HCT116 (cell line): ENCODE data around the gene IL18R1. TPM values are rescaled to one million over a fixed set of nuclear protein-coding genes. Genes with fewer than 3 reads are reported as not detected.
"Not testable (repeated sequence)": the region's sequence is repeated elsewhere in the genome, so short reads cannot be mapped to it uniquely, and the experiment has no call there.

Experiments
- ATAC-seq: fragments of 200-7000 bp; cut with Tn5 transposase; 2 replicates; pipeline ENCODE4 v1.9.1; 2020; ENCODE audit warnings: mild to moderate bottlenecking, moderate library complexity
- BruUV-seq: library from RNA; stranded (reverse); fragments of 400-500 nt; replicated peaks from 2 replicates; lab custom pipeline; 2021; lab: Mats Ljungman, UMichigan
- CTCF ChIA-PET: fragments of 300-600 bp; sonication (Branson Sonifier 250); formaldehyde crosslinking; loops from one replicate; lab custom pipeline; 2021; ENCODE audit warnings: antibody characterized with exemption; lab: Charles Lee
- POLR2A ChIA-PET: fragments of 300-600, 350-600 bp; sonication (Branson Sonifier 250); formaldehyde crosslinking; loops from one replicate; lab custom pipeline; 2021; ENCODE audit warnings: antibody characterized with exemption; lab: Charles Lee
- RAD21 ChIA-PET, 2 experiments: fragments of 300-600 bp; sonication (Branson Sonifier 250); formaldehyde crosslinking; loops; one replicate each; lab custom pipeline; 2023; ENCODE audit warnings: low total read pairs in 2 of 2; ENCODE audit not compliant: uncharacterized antibody in 2 of 2, unreplicated experiment in 2 of 2, low non-redundant PET in 1 of 2; lab: Charles Lee
- DNase-seq: peaks from one replicate; pipeline ENCODE4 v3.0.0-alpha.2; 2010; ENCODE audit warnings: low read depth, low spot score
- H2AFZ ChIP-seq: fragments of 200-600 bp; shearing (Covaris generic), sonication (generic); 2 replicates; pipeline ENCODE4 v1.6.1; 2017; ENCODE audit warnings: low read depth, mixed run types, mixed read lengths, antibody characterized with exemption, low read length; ENCODE audit not compliant: poor library complexity, severe bottlenecking
- H3K27ac ChIP-seq: 2 replicates; pipeline ENCODE4 v1.5.1; 2012; ENCODE audit warnings: low read depth, low read length
- H3K27me3 ChIP-seq: fragments of 200-600 bp; sonication (generic); 2 replicates; pipeline ENCODE4 v1.6.1; 2016; ENCODE audit warnings: mixed run types, low read length, mixed read lengths; ENCODE audit not compliant: insufficient read depth
- H3K36me3 ChIP-seq, 2 experiments: fragments of 200-500 bp in 1 of 2; fragments of 200-600 bp in 1 of 2; sonication (Bioruptor generic) in 1 of 2; sonication (generic) in 1 of 2; 2 replicates each; pipeline versions ENCODE4 v1.5.1 to v1.6.1; 2014 to 2016; ENCODE audit warnings: low read length in 2 of 2, inconsistent platforms in 1 of 2, mixed read lengths in 1 of 2, mixed run types in 1 of 2; ENCODE audit not compliant: insufficient read depth in 2 of 2, control insufficient read depth in 1 of 2
- H3K4me1 ChIP-seq, 2 experiments: fragments of 200-600 bp in 1 of 2; sonication (generic) in 1 of 2; 2 replicates each; pipeline versions ENCODE4 v1.5.1 to v1.6.1; 2012 to 2017; ENCODE audit warnings: low read length in 2 of 2, inconsistent platforms in 1 of 2, mild to moderate bottlenecking in 1 of 2, mixed read lengths in 1 of 2, mixed run types in 1 of 2, moderate library complexity in 1 of 2; ENCODE audit not compliant: insufficient read depth in 2 of 2, control insufficient read depth in 1 of 2
- H3K4me2 ChIP-seq: fragments of 200-600 bp; sonication (generic); 2 replicates; pipeline ENCODE4 v1.6.1; 2017; ENCODE audit warnings: mixed run types, low read length, mixed read lengths
- H3K4me3 ChIP-seq, 2 experiments: fragments of 200-600 bp in 1 of 2; sonication (generic) in 1 of 2; replicated peaks in 1 of 2; 2 replicates each; pipeline ENCODE4 v1.5.1; 2011 to 2016; ENCODE audit warnings: low read length in 2 of 2, control low read depth in 1 of 2, low read depth in 1 of 2, mild to moderate bottlenecking in 1 of 2, mixed read lengths in 1 of 2, mixed run types in 1 of 2
- H3K79me2 ChIP-seq: fragments of 200-600 bp; sonication (generic); 2 replicates; pipeline ENCODE4 v1.6.1; 2017; ENCODE audit warnings: mild to moderate bottlenecking, mixed run types, low read length, moderate library complexity, mixed read lengths; ENCODE audit not compliant: insufficient read depth
- H3K9ac ChIP-seq: fragments of 200-600 bp; sonication (generic); 2 replicates; pipeline ENCODE4 v1.6.1; 2016; ENCODE audit warnings: low read length, mixed read lengths
- H3K9me2 ChIP-seq: fragments of 200-600 bp; sonication (generic), shearing (Covaris generic); 2 replicates; pipeline ENCODE4 v1.6.1; 2017; ENCODE audit warnings: mixed run types, mild to moderate bottlenecking, moderate library complexity; ENCODE audit not compliant: insufficient read depth
- H3K9me3 ChIP-seq, 2 experiments: fragments of 200-500 bp in 1 of 2; fragments of 200-600 bp in 1 of 2; sonication (Bioruptor generic) in 1 of 2; sonication (generic) in 1 of 2; 2 replicates each; pipeline ENCODE4 v1.6.1; 2014 to 2017; ENCODE audit warnings: low read length in 2 of 2, mixed read lengths in 2 of 2, inconsistent platforms in 1 of 2, low read depth in 1 of 2, mild to moderate bottlenecking in 1 of 2, mixed run types in 1 of 2, moderate library complexity in 1 of 2; ENCODE audit not compliant: control insufficient read depth in 1 of 2, insufficient read depth in 1 of 2
- H4K20me1 ChIP-seq: fragments of 200-600 bp; sonication (generic), shearing (Covaris generic); 2 replicates; pipeline ENCODE4 v1.6.1; 2017; ENCODE audit warnings: mixed run types, mild to moderate bottlenecking, moderate library complexity; ENCODE audit not compliant: insufficient read depth
- POLR2AphosphoS5 ChIP-seq: IDR thresholded peaks from 2 replicates; pipeline ENCODE4 v1.6.1; 2011; ENCODE audit warnings: mild to moderate bottlenecking, low read depth, low read length, moderate library complexity
- REST ChIP-seq: IDR thresholded peaks from 2 replicates; pipeline ENCODE4 v1.6.1; 2012; ENCODE audit warnings: low read depth
- SIN3A ChIP-seq: IDR thresholded peaks from 2 replicates; pipeline ENCODE4 v1.6.1; 2012; ENCODE audit warnings: low read depth
- ZBTB33 ChIP-seq: IDR thresholded peaks from 2 replicates; pipeline ENCODE4 v1.6.1; 2011; ENCODE audit warnings: mild to moderate bottlenecking, low read length, moderate library complexity; ENCODE audit not compliant: insufficient replicate concordance; ENCODE audit errors: extremely low read depth
- intact Hi-C: fragments of 100-400 bp; cut with micrococcal nuclease; formaldehyde crosslinking; loops from 2 replicates; pipeline ENCODE4 v1.10.0; 2022
- total RNA-seq: library from RNA; stranded (reverse); gene quantifications from one replicate; pipeline ENCODE4 v1.2.1, GENCODE V29; 2021; ENCODE audit not compliant: unreplicated experiment

Gene IL18R1
- total RNA-seq, 1 experiment from 2014 or later: 1.5 TPM

DNA sequence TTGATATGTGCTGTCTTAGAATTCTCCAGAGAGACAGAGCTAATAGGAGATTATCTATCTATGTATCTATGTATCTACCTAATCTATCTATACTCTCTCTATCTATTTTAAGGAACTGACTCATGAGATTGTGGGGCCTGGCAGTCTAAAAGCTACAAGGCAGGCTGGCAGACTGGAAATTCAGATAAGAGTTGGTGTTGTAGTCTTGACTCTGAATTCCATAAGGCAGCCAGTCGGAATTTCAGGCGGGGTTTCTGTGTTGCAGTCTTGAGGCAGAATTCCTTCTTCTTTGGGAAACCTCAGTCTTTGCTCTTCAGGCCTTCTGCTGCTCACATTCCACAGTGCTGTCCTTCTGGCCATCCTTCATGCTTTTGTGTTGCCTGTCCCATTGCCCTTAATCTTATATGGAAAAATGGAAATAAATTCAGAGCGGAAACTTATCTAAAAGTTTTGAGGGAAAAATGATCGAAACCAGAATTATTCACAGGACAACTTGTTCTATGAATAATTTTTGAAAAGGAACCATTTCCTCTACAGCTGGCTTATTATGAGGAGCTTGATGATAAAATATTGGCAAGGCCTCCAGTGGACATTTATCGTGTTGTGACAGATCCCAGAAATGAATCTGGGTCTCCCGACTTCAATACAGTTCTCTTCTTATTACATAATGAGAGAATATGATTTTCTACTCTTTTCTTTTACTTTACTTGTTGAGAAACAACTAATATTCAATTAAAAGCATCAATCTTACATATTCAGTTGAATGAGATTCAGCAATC is 33.5 kb upstream of the IL18R1 start:
- TF ChIP-seq REST (no peak), ZBTB33 (no peak), POLR2AphosphoS5 (no peak), SIN3A (no peak)
- intact Hi-C loops: no loop called here
- CTCF ChIA-PET: no interaction called here

GRCh38 chr2:102324914-102325313 is 30.7 kb upstream of the IL18R1 start:
- intact Hi-C loops, BruUV-seq, H3K4me2 ChIP-seq, H3K9me2 ChIP-seq, H3K79me2 ChIP-seq, DNase-seq, POLR2A ChIA-PET, ATAC-seq, H4K20me1 ChIP-seq, H3K27ac ChIP-seq, H3K9ac ChIP-seq, H3K4me1 ChIP-seq, RAD21 ChIA-PET, H3K36me3 ChIP-seq, H2AFZ ChIP-seq, H3K4me3 ChIP-seq, CTCF ChIA-PET, H3K27me3 ChIP-seq, H3K9me3 ChIP-seq: not testable (repeated sequence)

More for the DNA sequence above, 33.5 kb upstream of the IL18R1 start:
- Histone ChIP-seq H3K79me2 (no peaks in the 10 kb centered on the region), H3K9me2 (no peaks in the 10 kb centered on the region), H3K9me3 (no peaks in the 10 kb centered on the region), H3K4me3 (no peak overlapping the region), H4K20me1 (no peaks in the 10 kb centered on the region), H3K27ac (no peak overlapping the region), H3K4me2 (no peak overlapping the region), H2AFZ (no peak overlapping the region), H3K4me1 (no peaks in the 10 kb centered on the region), H3K36me3 (no peaks in the 10 kb centered on the region), H3K27me3 (no peaks in the 10 kb centered on the region), H3K9ac (no peak overlapping the region)
- POLR2A ChIA-PET: no interaction called here
- no peak for DNase-seq
- ATAC-seq: no peak
- RAD21 ChIA-PET: no interaction called here
- BruUV-seq: no TSS peak
